Measurements from ENCODE around the gene MAN2B1.
A peak's percentile ranks its signal among the peaks of the same experiment; 100 is the strongest.
"Not testable (repeated sequence)": the region's sequence is repeated elsewhere in the genome, so short reads cannot be mapped to it uniquely, and the experiment has no call there.

MAN2B1 gene

DNA sequence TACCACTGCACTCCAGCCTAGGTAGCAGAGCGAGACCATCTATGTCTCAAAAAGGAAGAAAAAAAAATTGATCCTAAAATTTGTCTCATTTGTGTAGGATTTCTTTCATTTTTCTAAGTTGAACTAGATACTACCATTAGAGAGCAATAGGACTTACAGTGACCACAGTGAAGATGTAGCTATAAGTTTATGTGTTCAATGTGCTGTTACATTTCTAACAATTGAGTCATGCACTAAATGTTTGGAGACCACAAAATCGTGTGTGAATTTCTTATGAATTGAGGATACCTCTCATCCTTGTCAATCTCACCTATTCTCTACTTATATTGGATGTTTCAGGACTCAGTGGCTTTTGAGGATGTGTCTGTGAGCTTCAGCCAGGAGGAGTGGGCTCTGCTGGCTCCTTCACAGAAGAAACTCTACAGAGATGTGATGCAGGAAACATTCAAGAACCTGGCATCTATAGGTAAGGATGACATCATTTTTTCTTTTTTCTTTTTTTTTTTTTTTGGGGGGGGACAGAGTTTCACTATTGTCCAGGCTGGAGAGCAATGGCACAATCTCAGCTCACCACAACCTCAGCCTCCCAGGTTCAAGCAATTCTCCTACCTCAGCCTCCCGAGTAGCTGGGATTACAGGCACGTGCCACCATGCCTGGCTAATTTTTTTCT is 43.0 kb downstream of the MAN2B1 start:
- H3K27ac Mint-ChIP-seq, result no peak overlapping the region
- H3K4me3 Mint-ChIP-seq, result no peak overlapping the region
- H3K27me3 Mint-ChIP-seq, result no peaks in the 10 kb centered on the region
- H3K9me3 Mint-ChIP-seq, result peaks cover 3% of the 10 kb centered on the region
- no peak for ATAC-seq
- H3K36me3 Mint-ChIP-seq, result peaks cover 33% of the 10 kb centered on the region
- peaks cover 8% of the 10 kb centered on the region for H3K4me1 Mint-ChIP-seq

DNA sequence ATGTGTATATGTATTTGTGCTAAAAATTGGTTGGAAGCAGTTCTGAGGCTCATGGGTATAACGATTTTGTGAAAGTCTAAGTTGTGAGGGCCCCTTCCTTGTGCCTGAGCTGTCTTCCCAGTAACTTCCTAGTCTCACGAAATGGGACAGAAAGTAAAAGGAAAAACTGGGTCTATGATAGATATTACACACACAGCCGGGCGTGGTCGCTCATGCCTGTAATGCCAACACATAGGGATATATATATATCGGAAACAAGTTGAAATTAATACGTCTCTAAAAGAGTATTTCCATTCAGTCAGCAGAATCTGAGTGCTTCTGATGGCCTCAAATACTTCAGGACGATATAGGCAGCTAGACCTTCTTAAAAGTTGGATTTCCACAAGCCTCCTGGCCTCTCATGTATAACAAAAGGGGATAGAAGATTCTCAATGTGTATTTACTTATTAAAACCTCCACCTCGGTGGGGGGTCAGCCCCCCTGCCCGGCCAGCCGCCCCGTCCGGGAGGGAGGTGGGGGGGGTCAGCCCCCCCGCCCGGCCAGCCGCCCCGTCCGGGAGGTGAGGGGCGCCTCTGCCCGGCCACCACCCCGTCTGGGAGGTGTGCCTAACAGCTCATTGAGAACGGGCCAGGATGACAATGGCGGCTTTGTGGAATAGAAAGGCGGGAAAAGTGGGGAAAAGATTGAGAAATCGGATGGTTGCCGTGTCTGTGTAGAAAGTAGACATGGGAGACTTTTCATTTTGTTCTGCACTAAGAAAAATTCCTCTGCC is 45.1 kb downstream of the MAN2B1 start:
- not testable (repeated sequence) for H3K27me3 Mint-ChIP-seq, ATAC-seq, H3K9me3 Mint-ChIP-seq, H3K4me3 Mint-ChIP-seq, H3K27ac Mint-ChIP-seq
- peaks cover 20% of the 10 kb centered on the region for H3K4me1 Mint-ChIP-seq
- peaks cover 16% of the 10 kb centered on the region for H3K36me3 Mint-ChIP-seq

DNA sequence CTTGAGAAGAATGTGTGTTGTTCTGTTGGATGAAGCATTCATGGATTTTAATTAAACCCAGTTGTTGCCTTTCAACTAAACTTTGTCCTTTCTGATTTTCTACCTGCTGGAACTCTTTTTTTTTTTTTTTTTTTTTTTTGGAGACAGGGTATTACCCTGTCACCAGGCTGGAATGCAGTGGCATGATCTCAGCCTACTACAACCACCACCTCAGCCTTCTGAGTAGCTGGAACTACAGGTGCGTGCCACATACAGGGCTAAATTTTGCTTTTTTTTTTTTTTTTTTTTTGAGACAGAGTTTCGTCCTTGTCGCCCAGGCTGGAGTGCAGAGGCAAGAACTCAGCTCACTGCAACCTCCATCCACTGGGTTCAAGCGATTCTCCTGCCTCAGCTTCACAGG is 48.9 kb downstream of the MAN2B1 start:
- H3K9me3 Mint-ChIP-seq, result no peaks in the 10 kb centered on the region
- H3K36me3 Mint-ChIP-seq, result peaks cover 19% of the 10 kb centered on the region
- peaks cover 55% of the 10 kb centered on the region for H3K4me1 Mint-ChIP-seq
- no peak overlapping the region for H3K4me3 Mint-ChIP-seq
- no peaks in the 10 kb centered on the region for H3K27me3 Mint-ChIP-seq
- no peak for ATAC-seq
- H3K27ac Mint-ChIP-seq, result no peak overlapping the region

DNA sequence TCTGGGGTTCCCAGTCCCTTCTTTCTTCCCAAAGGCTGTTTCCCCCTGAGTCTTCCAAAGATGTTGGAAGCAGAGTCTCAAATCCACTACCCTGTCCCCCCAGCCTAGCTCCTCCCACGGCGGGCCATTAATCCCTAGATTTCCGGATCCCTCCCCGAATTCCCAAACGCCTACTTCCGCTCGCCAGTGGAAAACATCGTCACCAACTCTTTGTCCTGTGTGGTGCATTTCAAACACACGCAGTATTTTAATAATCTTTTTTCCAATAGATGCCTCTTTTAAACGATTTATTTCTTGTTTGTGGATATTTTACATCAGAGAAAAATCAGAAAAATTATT is 55.2 kb downstream of the MAN2B1 start:
- H3K4me1 Mint-ChIP-seq, result peaks cover 51% of the 10 kb centered on the region
- no peaks in the 10 kb centered on the region for H3K9me3 Mint-ChIP-seq
- H3K27ac Mint-ChIP-seq, result peak overlapping the region; percentile 95
- peak overlapping the region; percentile 98 for H3K4me3 Mint-ChIP-seq
- no peak for ATAC-seq
- no peaks in the 10 kb centered on the region for H3K27me3 Mint-ChIP-seq
- H3K36me3 Mint-ChIP-seq, result peaks cover 8% of the 10 kb centered on the region

DNA sequence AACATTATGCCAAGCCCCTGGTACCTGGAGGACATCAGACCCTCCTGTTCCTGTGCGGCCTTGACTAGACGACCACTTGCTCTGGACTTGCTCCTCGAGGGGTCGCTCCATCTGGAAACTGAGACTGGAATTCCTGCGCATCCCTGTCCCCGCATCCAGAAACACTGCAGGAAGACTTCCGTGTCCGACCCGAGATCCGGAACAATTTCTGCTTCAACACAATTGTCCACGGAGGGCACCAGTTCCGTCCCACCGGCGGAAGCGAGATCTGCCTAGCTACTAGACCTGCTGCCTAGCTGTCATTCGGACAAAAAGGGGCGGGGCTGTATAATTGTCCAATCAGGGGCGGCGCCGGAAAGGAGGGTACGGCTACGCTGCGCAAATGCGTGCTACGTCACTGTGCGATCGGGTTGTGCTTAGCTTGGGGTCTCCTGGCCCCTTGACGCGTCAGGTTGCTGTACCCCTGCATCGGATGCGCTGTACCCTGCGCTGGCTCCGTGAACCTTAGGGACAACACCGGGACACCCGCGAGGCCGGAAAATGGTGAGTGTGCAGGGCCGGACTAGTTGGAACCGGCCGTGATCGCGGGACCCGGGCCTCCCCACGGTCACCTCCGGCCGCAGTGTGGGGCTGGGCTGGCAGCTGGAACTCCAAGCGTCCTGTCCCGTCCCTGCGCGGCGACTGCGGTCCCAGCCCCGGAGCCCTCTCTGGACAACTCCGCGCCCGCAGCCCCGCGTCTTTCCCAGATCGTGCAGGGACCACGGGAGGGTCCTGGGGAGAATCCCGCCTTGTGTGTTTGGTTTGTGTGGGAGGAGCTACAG is 55.8 kb downstream of the MAN2B1 start, which contains the start of the genes ZNF490 and ZNF791:
TSS of gene ZNF490 (minus strand) at position 274 of the 821 bp plus-strand sequence. CDS start at position 141, 133 bp downstream.
TSS of gene ZNF791 (plus strand) at position 381 of the 821 bp plus-strand sequence. CDS start at position 541, 160 bp downstream.
- Mint-ChIP-seq H3K9me3 (no peaks in the 10 kb centered on the region), H3K36me3 (peaks cover 2% of the 10 kb centered on the region), H3K4me3 (peak within 1 kb of the TSS; percentile 98), H3K4me1 (peaks cover 45% of the 10 kb centered on the region), H3K27me3 (no peaks in the 10 kb centered on the region), H3K27ac (peak within 1 kb of the TSS; percentile 95)
- ATAC-seq, result peak; percentile 95

DNA sequence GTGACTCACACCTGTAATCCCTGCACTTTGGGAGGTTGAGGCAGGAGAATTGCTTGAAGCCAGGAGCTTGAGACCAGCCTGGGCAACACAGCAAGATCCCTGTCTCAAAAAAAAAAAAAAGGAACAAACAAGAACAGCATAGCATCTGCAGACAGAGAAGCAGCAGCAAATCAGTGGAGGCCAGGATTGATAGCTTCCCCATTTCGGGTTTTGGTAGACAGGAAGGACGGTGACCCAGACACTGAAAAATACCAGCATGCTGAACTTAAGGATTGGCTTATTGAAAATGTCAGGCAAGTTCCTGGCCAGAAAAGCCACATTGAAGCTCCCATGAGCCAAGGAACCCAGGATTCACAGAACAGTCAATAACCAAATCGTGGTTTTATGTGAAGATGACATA is 58.9 kb downstream of the MAN2B1 start:
- Mint-ChIP-seq H3K36me3 (no peaks in the 10 kb centered on the region), H3K27me3 (no peaks in the 10 kb centered on the region), H3K27ac (no peak overlapping the region), H3K9me3 (no peaks in the 10 kb centered on the region), H3K4me1 (peaks cover 23% of the 10 kb centered on the region), H3K4me3 (no peak overlapping the region)
- no peak for ATAC-seq

DNA sequence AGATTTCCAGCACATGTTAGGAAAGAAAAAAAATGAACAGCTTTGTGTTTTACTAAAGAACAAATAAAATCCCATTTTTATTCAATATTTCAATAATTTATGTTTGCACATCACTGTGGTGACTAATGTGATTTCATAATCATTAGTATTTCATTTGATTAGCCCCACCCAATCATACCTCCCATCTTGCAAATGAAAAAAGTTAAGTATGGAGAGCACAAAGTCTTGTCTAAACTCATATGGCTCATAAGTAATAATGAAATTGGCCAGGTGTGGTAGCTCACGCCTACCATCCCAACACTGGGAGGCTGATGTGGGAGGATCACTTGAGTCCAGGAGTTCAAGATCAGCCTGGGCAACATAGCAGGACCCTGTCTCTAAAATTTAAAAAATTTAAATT is 59.7 kb downstream of the MAN2B1 start:
- no peak overlapping the region for H3K4me3 Mint-ChIP-seq
- no peaks in the 10 kb centered on the region for H3K36me3 Mint-ChIP-seq
- H3K4me1 Mint-ChIP-seq, result peaks cover 21% of the 10 kb centered on the region
- H3K9me3 Mint-ChIP-seq, result no peaks in the 10 kb centered on the region
- no peaks in the 10 kb centered on the region for H3K27me3 Mint-ChIP-seq
- ATAC-seq, result no peak
- no peak overlapping the region for H3K27ac Mint-ChIP-seq

DNA sequence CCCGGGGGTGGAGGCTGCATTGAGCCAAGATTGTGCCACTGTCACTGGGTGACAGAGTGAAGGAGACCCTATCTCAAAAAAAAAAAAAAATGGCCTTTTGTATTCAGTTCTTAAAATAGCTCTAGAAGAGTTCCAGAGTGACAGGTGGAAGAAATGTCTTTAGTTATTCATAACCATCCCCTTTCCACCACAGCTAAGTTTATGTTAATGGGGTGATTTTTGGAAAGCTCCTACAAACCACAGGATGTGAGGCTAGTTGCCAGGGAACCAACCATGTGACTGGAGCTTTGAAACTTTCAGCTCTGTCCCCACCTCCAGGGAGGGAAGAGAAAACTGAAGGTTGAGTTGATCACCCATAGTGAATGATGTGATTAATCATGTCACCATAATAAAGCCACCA is 62.8 kb downstream of the MAN2B1 start:
- H3K9me3 Mint-ChIP-seq, result no peaks in the 10 kb centered on the region
- H3K27me3 Mint-ChIP-seq, result no peaks in the 10 kb centered on the region
- peaks cover 13% of the 10 kb centered on the region for H3K36me3 Mint-ChIP-seq
- H3K4me1 Mint-ChIP-seq, result peaks cover 14% of the 10 kb centered on the region
- no peak overlapping the region for H3K4me3 Mint-ChIP-seq
- peak overlapping the region; percentile 54 for H3K27ac Mint-ChIP-seq
- ATAC-seq, result peak; percentile 97

DNA sequence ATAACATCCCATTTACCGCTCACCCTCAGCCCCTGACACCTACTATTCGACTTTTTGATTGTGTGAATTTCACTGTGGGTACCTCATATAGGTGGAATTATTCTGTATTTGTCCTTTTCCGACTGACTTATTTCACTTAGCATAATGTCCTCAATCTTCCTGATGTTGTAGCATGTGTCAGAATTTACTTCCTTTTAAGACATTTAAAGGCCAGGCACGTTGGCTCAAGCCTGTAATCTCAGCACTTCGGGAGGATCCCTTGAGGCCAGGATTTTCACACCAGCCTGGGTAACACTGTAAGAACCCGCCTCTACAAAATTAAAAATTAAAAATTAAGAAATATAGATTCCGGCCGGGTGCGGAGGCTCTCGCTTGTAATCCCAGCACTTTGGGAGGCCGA is 68.9 kb downstream of the MAN2B1 start:
- Mint-ChIP-seq H3K36me3 (peaks cover 29% of the 10 kb centered on the region), H3K9me3 (no peaks in the 10 kb centered on the region), H3K4me3 (no peak overlapping the region), H3K27ac (no peak overlapping the region), H3K4me1 (no peaks in the 10 kb centered on the region), H3K27me3 (no peaks in the 10 kb centered on the region)
- no peak for ATAC-seq

DNA sequence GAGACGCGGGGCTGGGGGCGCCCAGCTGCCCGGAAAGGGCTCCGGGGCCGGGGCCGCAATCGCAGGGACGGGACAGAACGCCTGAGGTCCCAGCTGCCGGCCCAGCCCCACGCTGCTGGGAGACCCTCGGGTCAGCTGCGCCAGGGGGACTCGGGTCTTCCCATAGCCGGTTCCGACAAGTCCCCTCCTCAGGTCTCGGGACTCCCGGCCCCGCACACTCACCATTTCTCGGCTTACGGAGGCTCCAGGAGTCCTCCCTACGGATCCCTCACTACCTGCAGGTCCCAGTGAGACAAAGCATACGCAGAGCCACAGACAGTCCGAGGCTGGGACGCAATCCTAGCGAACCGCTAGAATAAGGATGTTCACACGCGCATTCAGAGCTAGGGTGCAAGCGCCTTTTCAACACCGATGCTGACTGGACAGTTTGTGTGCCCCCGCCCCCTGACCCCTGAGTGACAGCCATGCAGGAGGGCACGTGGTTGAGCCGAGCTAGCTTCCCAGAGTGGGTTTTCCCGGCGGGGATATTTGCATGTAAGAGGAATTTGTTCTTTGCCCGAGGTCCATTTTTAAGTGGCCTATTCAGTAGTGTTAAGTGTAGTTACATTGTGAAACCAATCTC is 69.5 kb downstream of the MAN2B1 start:
- H3K4me1 Mint-ChIP-seq, result no peaks in the 10 kb centered on the region
- H3K9me3 Mint-ChIP-seq, result no peaks in the 10 kb centered on the region
- peaks cover 29% of the 10 kb centered on the region for H3K36me3 Mint-ChIP-seq
- no peak overlapping the region for H3K4me3 Mint-ChIP-seq
- no peak overlapping the region for H3K27ac Mint-ChIP-seq
- no peak for ATAC-seq
- no peaks in the 10 kb centered on the region for H3K27me3 Mint-ChIP-seq
